IMR-90 (cell line): ENCODE data around the gene ZNF468. TPM values are rescaled to one million over a fixed set of nuclear protein-coding genes. Genes with fewer than 3 reads are reported as not detected.
"Not testable (repeated sequence)": the region's sequence is repeated elsewhere in the genome, so short reads cannot be mapped to it uniquely, and the experiment has no call there.

Experiments
- ATAC-seq: fragments of 200-7000 bp; cut with Tn5 transposase; 2 replicates; pipeline ENCODE4 v1.9.1; 2020; ENCODE audit warnings: low read depth, mild to moderate bottlenecking, moderate library complexity
- BruUV-seq: library from RNA; stranded (reverse); fragments of 400-500 nt; replicated peaks from 2 replicates; lab custom pipeline; 2021; lab: Mats Ljungman, UMichigan
- CTCF ChIA-PET: fragments of 300-600 bp; formaldehyde crosslinking; extraction: SDS; loops from one replicate; lab custom pipeline; 2021; ENCODE audit warnings: antibody characterized with exemption; lab: Yijun Ruan, JAX
- POLR2A ChIA-PET: fragments of 300-600 bp; sonication (Branson Sonifier 250); formaldehyde crosslinking; loops from one replicate; lab custom pipeline; 2022; ENCODE audit warnings: antibody characterized with exemption; ENCODE audit not compliant: unreplicated experiment; lab: Charles Lee
- DNase-seq: peaks from one replicate; pipeline ENCODE4 v3.0.0; 2013
- H2AFZ ChIP-seq: replicated peaks from 2 replicates; pipeline ENCODE3; 2013; ENCODE audit warnings: low read length, mild to moderate bottlenecking; ENCODE audit not compliant: poor library complexity
- H2AK5ac ChIP-seq: 2 replicates; pipeline ENCODE4 v1.6.1; 2013; ENCODE audit warnings: low read depth, low read length, inconsistent platforms
- H2AK9ac ChIP-seq: replicated peaks from 2 replicates; pipeline ENCODE3; 2013; ENCODE audit warnings: mild to moderate bottlenecking, low read depth, low read length, moderate library complexity; ENCODE audit not compliant: poor library complexity
- H2BK120ac ChIP-seq: 2 replicates; pipeline ENCODE4 v1.6.1; 2013; ENCODE audit warnings: low read depth, low read length, inconsistent platforms
- H2BK15ac ChIP-seq: 3 replicates; pipeline ENCODE4 v1.6.1; 2013; ENCODE audit warnings: low read depth, low read length, inconsistent platforms
- H2BK20ac ChIP-seq: 2 replicates; pipeline ENCODE4 v1.6.1; 2013; ENCODE audit warnings: low read depth, mild to moderate bottlenecking, inconsistent platforms, low read length, moderate library complexity
- H2BK5ac ChIP-seq: 2 replicates; pipeline ENCODE4 v1.6.1; 2013; ENCODE audit warnings: mild to moderate bottlenecking, low read depth, low read length, inconsistent platforms; ENCODE audit not compliant: poor library complexity, severe bottlenecking
- H3K14ac ChIP-seq: replicated peaks from 2 replicates; pipeline ENCODE4 v1.6.1; 2013; ENCODE audit warnings: low read depth, low read length, inconsistent platforms
- H3K18ac ChIP-seq: 2 replicates; pipeline ENCODE4 v1.6.1; 2013; ENCODE audit warnings: low read depth, low read length, control low read depth
- H3K23ac ChIP-seq: 2 replicates; pipeline ENCODE4 v1.6.1; 2013; ENCODE audit warnings: low read depth, low read length, inconsistent platforms
- H3K27ac ChIP-seq: 2 replicates; pipeline ENCODE4 v1.5.1; 2013; ENCODE audit warnings: mild to moderate bottlenecking, control low read depth, low read length; ENCODE audit not compliant: insufficient read depth
- H3K27me3 ChIP-seq: 2 replicates; pipeline ENCODE4 v1.6.1; 2013; ENCODE audit warnings: low read length; ENCODE audit not compliant: control insufficient read depth, insufficient read depth
- H3K36me3 ChIP-seq: 2 replicates; pipeline ENCODE4 v1.6.1; 2013; ENCODE audit warnings: low read length, mixed read lengths; ENCODE audit not compliant: control insufficient read depth, insufficient read depth
- H3K4ac ChIP-seq: 2 replicates; pipeline ENCODE4 v1.6.1; 2013; ENCODE audit warnings: low read depth, low read length, inconsistent platforms
- H3K4me1 ChIP-seq: 2 replicates; pipeline ENCODE4 v1.6.1; 2013; ENCODE audit warnings: low read length, mixed read lengths; ENCODE audit not compliant: control insufficient read depth, insufficient read depth
- H3K4me2 ChIP-seq: 2 replicates; pipeline ENCODE4 v1.6.1; 2013; ENCODE audit warnings: low read depth, mild to moderate bottlenecking, control low read depth, low read length, moderate library complexity
- H3K4me3 ChIP-seq: 2 replicates; pipeline ENCODE4 v1.5.1; 2013; ENCODE audit warnings: low read depth, mild to moderate bottlenecking, control low read depth, low read length, moderate library complexity; ENCODE audit not compliant: insufficient read depth
- H3K56ac ChIP-seq: 2 replicates; pipeline ENCODE4 v1.6.1; 2013; ENCODE audit warnings: low read length, inconsistent platforms; ENCODE audit not compliant: insufficient read depth; ENCODE audit errors: extremely low read depth
- H3K79me1 ChIP-seq, 2 experiments: 2 replicates each; pipeline ENCODE4 v1.6.1; 2013; ENCODE audit warnings: low read length in 2 of 2, inconsistent platforms in 1 of 2, low read depth in 1 of 2
- H3K9ac ChIP-seq: 2 replicates; pipeline ENCODE4 v1.6.1; 2013; ENCODE audit warnings: low read depth, low read length, control low read depth
- H3K9me1 ChIP-seq: 2 replicates; pipeline ENCODE4 v1.6.1; 2013; ENCODE audit warnings: low read length, inconsistent platforms; ENCODE audit not compliant: insufficient read depth
- H3K9me3 ChIP-seq: 2 replicates; pipeline ENCODE4 v1.6.1; 2013; ENCODE audit warnings: low read length; ENCODE audit not compliant: control insufficient read depth, insufficient read depth
- H4K20me1 ChIP-seq: 2 replicates; pipeline ENCODE4 v1.6.1; 2013; ENCODE audit warnings: low read length, inconsistent platforms; ENCODE audit not compliant: insufficient read depth
- H4K5ac ChIP-seq: 2 replicates; pipeline ENCODE4 v1.6.1; 2013; ENCODE audit warnings: mild to moderate bottlenecking, low read depth, low read length, control low read depth
- H4K8ac ChIP-seq, 2 experiments: 2 replicates each; pipeline ENCODE4 v1.6.1; 2013; ENCODE audit warnings: low read depth in 2 of 2, low read length in 2 of 2, control low read depth in 1 of 2, inconsistent platforms in 1 of 2
- H4K91ac ChIP-seq: 2 replicates; pipeline ENCODE4 v1.6.1; 2013; ENCODE audit warnings: low read depth, low read length, inconsistent platforms; ENCODE audit not compliant: insufficient read depth
- WGBS, 2 experiments: methylation state at CpG; one replicate each; pipeline versions ENCODE4 v1.1.5 to v1.1.7; 2013; ENCODE audit warnings: missing lambda C conversion rate in 2 of 2; ENCODE audit not compliant: insufficient read length in 1 of 2; ENCODE audit errors: extremely low coverage in 2 of 2; 5-methylcytosine and 5-hydroxymethylcytosine counted together
- dilution Hi-C: fragments of 300-500 bp; cut with HindIII; formaldehyde crosslinking; loops from one replicate; pipeline ENCODE4 v1.14.3; 2018; ENCODE audit warnings: low sequenced_read_pairs; ENCODE audit not compliant: unreplicated experiment
- in situ Hi-C: fragments of 300-500 bp; cut with MboI; formaldehyde crosslinking; loops from 3 replicates; pipeline ENCODE4 v1.14.3; 2019; ENCODE audit warnings: low sequenced_read_pairs, inconsistent platforms, mixed read lengths
- intact Hi-C: fragments of 100-400 bp; cut with micrococcal nuclease; formaldehyde crosslinking; loops from 2 replicates; pipeline ENCODE4 v1.10.0; 2022
- polyA plus RNA-seq, 3 experiments: library from polyadenylated mRNA; depleted of rRNA; stranded (reverse); fragments of >200 nt; gene quantifications; 2 replicates each; pipeline ENCODE4 v1.2.3, GENCODE V29; 2012; ENCODE audit warnings: low replicate concordance in 1 of 3
- total RNA-seq: library from RNA; depleted of rRNA; stranded (reverse); fragments of >200 nt; gene quantifications from 2 replicates; pipeline ENCODE4 v1.2.3, GENCODE V29; 2012

Gene ZNF468
- total and polyA plus RNA-seq, 2 of the 4 experiments (the other 2 are of a cell fraction) = 6.2 to 20.1 TPM

GRCh38 chr19:52833541-52833940, 23.9 kb downstream of the ZNF468 start:
- H4K5ac ChIP-seq, H3K27me3 ChIP-seq, H3K4me1 ChIP-seq, H2AK5ac ChIP-seq, H3K56ac ChIP-seq, H2AFZ ChIP-seq, H4K8ac ChIP-seq, CTCF ChIA-PET, H3K9me1 ChIP-seq, POLR2A ChIA-PET, H3K14ac ChIP-seq, H3K4ac ChIP-seq, H2BK15ac ChIP-seq, H3K23ac ChIP-seq, H2BK20ac ChIP-seq, H2BK5ac ChIP-seq, H3K18ac ChIP-seq, intact Hi-C loops, H4K91ac ChIP-seq, H3K9ac ChIP-seq, in situ Hi-C loops, dilution Hi-C loops, H2AK9ac ChIP-seq, H2BK120ac ChIP-seq, H3K27ac ChIP-seq, H3K4me3 ChIP-seq, H3K4me2 ChIP-seq, H3K79me1 ChIP-seq, ATAC-seq, H3K36me3 ChIP-seq, H4K20me1 ChIP-seq, DNase-seq, BruUV-seq: not testable (repeated sequence)
- 0% methylated on average over 1 of the region's 5 CpGs; no CpG with 5 or more reads in 1 of the 2 experiments for WGBS, 2 experiments
- H3K9me3 ChIP-seq = peaks cover 14% of the 10 kb centered on the region

- CTCF ChIA-PET, H3K56ac ChIP-seq, intact Hi-C loops: not testable (repeated sequence)
Observed at GRCh38 chr19:52829866-52830265, 27.6 kb downstream of the ZNF468 start.

More at GRCh38 chr19:52829866-52830265, 27.6 kb downstream of the ZNF468 start:
- H3K27ac ChIP-seq, H2AK9ac ChIP-seq, H3K36me3 ChIP-seq, ATAC-seq, H3K9me3 ChIP-seq, H3K23ac ChIP-seq, H4K20me1 ChIP-seq, H4K8ac ChIP-seq, H3K14ac ChIP-seq, POLR2A ChIA-PET, H3K4me1 ChIP-seq, H4K91ac ChIP-seq, H2BK120ac ChIP-seq, H3K4me2 ChIP-seq, H3K9ac ChIP-seq, H3K18ac ChIP-seq, H3K27me3 ChIP-seq, H3K79me1 ChIP-seq, H2AFZ ChIP-seq, H4K5ac ChIP-seq, H2BK20ac ChIP-seq, BruUV-seq, dilution Hi-C loops, H2BK5ac ChIP-seq, H2AK5ac ChIP-seq, H3K4ac ChIP-seq, H2BK15ac ChIP-seq, H3K9me1 ChIP-seq, H3K4me3 ChIP-seq, in situ Hi-C loops, DNase-seq: not testable (repeated sequence)
- WGBS, 2 experiments = 71% methylated on average over 1 of the region's 7 CpGs; no CpG with 5 or more reads in 1 of the 2 experiments
